H1 (cell line): Measurements from ENCODE around the gene CAPN11. TPM values are rescaled to one million over a fixed set of nuclear protein-coding genes. Genes with fewer than 3 reads are reported as not detected.

Source experiments
- CTCF ChIA-PET: fragments of 300-600 bp; sonication (Branson Sonifier 250); formaldehyde crosslinking; loops from one replicate; lab custom pipeline; 2021; ENCODE audit not compliant: partially characterized antibody; lab: Charles Lee
- POLR2A ChIA-PET: fragments of 300-600 bp; sonication (Branson Sonifier 250); formaldehyde crosslinking; loops from one replicate; lab custom pipeline; 2021; ENCODE audit warnings: inconsistent platforms; ENCODE audit not compliant: partially characterized antibody; lab: Charles Lee
- DNase-seq, 2 experiments: peaks; one replicate each; pipeline versions ENCODE4 v3.0.0 to v3.0.0-alpha.2; 2010 to 2022; ENCODE audit warnings: low spot score in 2 of 2, low read depth in 1 of 2, mixed read lengths in 1 of 2
- FAIRE-seq: peaks from 2 replicates; lab custom pipeline; 2011; peaks lifted over from hg19 to GRCh38; lab: Jason Lieb, UNC
- H2AFZ ChIP-seq: 2 replicates; pipeline ENCODE4 v1.8.1; 2012; ENCODE audit warnings: low read length, inconsistent platforms
- H2AK5ac ChIP-seq: 2 replicates; pipeline ENCODE4 v1.6.1; 2013; ENCODE audit warnings: low read depth, low read length
- H2BK120ac ChIP-seq: replicated peaks from 2 replicates; pipeline ENCODE3; 2013; ENCODE audit warnings: low read depth, low read length, inconsistent platforms
- H2BK12ac ChIP-seq: 2 replicates; pipeline ENCODE4 v1.6.1; 2013; ENCODE audit warnings: low read depth, low read length
- H2BK15ac ChIP-seq: 2 replicates; pipeline ENCODE4 v1.6.1; 2013; ENCODE audit warnings: low read length
- H2BK20ac ChIP-seq: 2 replicates; pipeline ENCODE4 v1.6.1; 2013; ENCODE audit warnings: low read length
- H2BK5ac ChIP-seq: 2 replicates; pipeline ENCODE4 v1.6.1; 2013; ENCODE audit warnings: low read depth, low read length
- H3K14ac ChIP-seq: 2 replicates; pipeline ENCODE4 v1.6.1; 2013; ENCODE audit warnings: inconsistent platforms; ENCODE audit not compliant: insufficient read length
- H3K18ac ChIP-seq: 2 replicates; pipeline ENCODE4 v1.6.1; 2013; ENCODE audit warnings: low read length; ENCODE audit errors: extremely low read depth
- H3K23ac ChIP-seq: 2 replicates; pipeline ENCODE4 v1.6.1; 2013; ENCODE audit warnings: inconsistent platforms; ENCODE audit not compliant: insufficient read length
- H3K23me2 ChIP-seq: 2 replicates; pipeline ENCODE4 v1.6.1; 2013; ENCODE audit warnings: low read depth, low read length
- H3K27ac ChIP-seq: 2 replicates; pipeline ENCODE4 v1.6.1; 2011; ENCODE audit warnings: low read depth, low read length, inconsistent platforms
- H3K27me3 ChIP-seq, 4 experiments: replicated peaks in 1 of 4; 1 replicate in 1 of 4; 2 replicates in 3 of 4; pipeline versions ENCODE4 v1.6.1 to v1.8.1; 2011 to 2013; ENCODE audit warnings: low read length in 3 of 4, mild to moderate bottlenecking in 3 of 4, inconsistent platforms in 2 of 4, mixed read lengths in 2 of 4, moderate library complexity in 1 of 4; ENCODE audit not compliant: control insufficient read depth in 3 of 4, insufficient read depth in 3 of 4; ENCODE audit errors: extremely low read depth in 1 of 4
- H3K36me3 ChIP-seq, 4 experiments: 2 replicates each; pipeline versions ENCODE4 v1.6.1 to v1.8.1; 2011 to 2013; ENCODE audit warnings: mild to moderate bottlenecking in 4 of 4, low read length in 3 of 4, moderate library complexity in 2 of 4, control low read depth in 1 of 4, inconsistent platforms in 1 of 4; ENCODE audit not compliant: insufficient read depth in 4 of 4, control insufficient read depth in 2 of 4
- H3K4ac ChIP-seq: replicated peaks from 2 replicates; pipeline ENCODE3; 2013; ENCODE audit warnings: low read length, low read depth, mixed read lengths, inconsistent platforms; ENCODE audit not compliant: insufficient read length
- H3K4me1 ChIP-seq, 4 experiments: replicated peaks in 1 of 4; 1 replicate in 1 of 4; 2 replicates in 3 of 4; pipeline versions ENCODE4 v1.6.1 to v1.8.1; 2011 to 2013; ENCODE audit warnings: low read length in 3 of 4, inconsistent platforms in 2 of 4, mixed read lengths in 1 of 4; ENCODE audit not compliant: insufficient read depth in 4 of 4, control insufficient read depth in 3 of 4
- H3K4me2 ChIP-seq, 2 experiments: 2 replicates each; pipeline versions ENCODE4 v1.6.1 to v1.8.1; 2011 to 2013; ENCODE audit warnings: low read depth in 2 of 2, low read length in 2 of 2, control low read depth in 1 of 2, inconsistent platforms in 1 of 2, mild to moderate bottlenecking in 1 of 2; ENCODE audit not compliant: insufficient read depth in 1 of 2
- H3K4me3 ChIP-seq, 4 experiments: fragments of 200-600, 300-600 bp in 1 of 4; sonication (generic), shearing (Covaris generic), sonication (Bioruptor Twin) in 1 of 4; 2 replicates each; pipeline versions ENCODE4 v1.5.1 to v1.8.1; 2011 to 2016; ENCODE audit warnings: low read length in 4 of 4, low read depth in 3 of 4, control low read depth in 2 of 4, inconsistent platforms in 2 of 4, mild to moderate bottlenecking in 2 of 4, mixed read lengths in 1 of 4, moderate library complexity in 1 of 4; ENCODE audit not compliant: insufficient read depth in 2 of 4; ENCODE audit errors: extremely low read depth in 1 of 4
- H3K56ac ChIP-seq: replicated peaks from 2 replicates; pipeline ENCODE3; 2013; ENCODE audit warnings: low read depth, mild to moderate bottlenecking, mixed read lengths, low read length, inconsistent platforms; ENCODE audit not compliant: insufficient read length
- H3K79me1 ChIP-seq: 2 replicates; pipeline ENCODE4 v1.6.1; 2013; ENCODE audit warnings: low read depth, low read length, control low read depth
- H3K79me2 ChIP-seq, 2 experiments: 2 replicates each; pipeline versions ENCODE4 v1.6.1 to v1.8.1; 2012 to 2013; ENCODE audit warnings: low read length in 2 of 2, mild to moderate bottlenecking in 2 of 2, inconsistent platforms in 1 of 2; ENCODE audit not compliant: insufficient read depth in 2 of 2, control insufficient read depth in 1 of 2
- H3K9ac ChIP-seq, 4 experiments: replicated peaks in 1 of 4; 1 replicate in 1 of 4; 2 replicates in 3 of 4; pipeline versions ENCODE4 v1.6.1 to v1.8.1; 2011 to 2013; ENCODE audit warnings: low read depth in 3 of 4, low read length in 3 of 4, control low read depth in 2 of 4, mild to moderate bottlenecking in 2 of 4, moderate library complexity in 2 of 4, inconsistent platforms in 1 of 4; ENCODE audit errors: extremely low read depth in 1 of 4
- H3K9me3 ChIP-seq, 2 experiments: 2 replicates each; pipeline versions ENCODE4 v1.6.1 to v1.8.1; 2012 to 2013; ENCODE audit warnings: mild to moderate bottlenecking in 2 of 2, moderate library complexity in 2 of 2, control low read depth in 1 of 2, inconsistent platforms in 1 of 2, low read depth in 1 of 2, low read length in 1 of 2, mixed read lengths in 1 of 2; ENCODE audit not compliant: insufficient read depth in 2 of 2
- H4K20me1 ChIP-seq, 2 experiments: replicated peaks in 1 of 2; 2 replicates each; pipeline versions ENCODE3 to v1.8.1; 2011 to 2013; ENCODE audit warnings: inconsistent platforms in 2 of 2, low read length in 2 of 2, mild to moderate bottlenecking in 1 of 2; ENCODE audit not compliant: insufficient read depth in 2 of 2, control insufficient read depth in 1 of 2
- H4K5ac ChIP-seq: 2 replicates; pipeline ENCODE4 v1.6.1; 2013; ENCODE audit warnings: low read length, low read depth, mixed read lengths, inconsistent platforms; ENCODE audit not compliant: insufficient read length
- H4K8ac ChIP-seq: 2 replicates; pipeline ENCODE4 v1.8.0; 2013; ENCODE audit warnings: mild to moderate bottlenecking, moderate library complexity, low read length, inconsistent platforms; ENCODE audit not compliant: insufficient read depth; ENCODE audit errors: extremely low read depth
- H4K91ac ChIP-seq: replicated peaks from 2 replicates; pipeline ENCODE3; 2013; ENCODE audit warnings: low read length, mixed read lengths, inconsistent platforms; ENCODE audit not compliant: insufficient read length
- FOSL1 ChIP-seq: IDR thresholded peaks from 2 replicates; pipeline ENCODE4 v1.6.1; 2011; ENCODE audit warnings: mild to moderate bottlenecking, low read depth, low read length, moderate library complexity; ENCODE audit not compliant: insufficient read depth
- KDM1A ChIP-seq: fragments of 200-600, 300-600 bp; sonication (generic); IDR thresholded peaks from 2 replicates; pipeline ENCODE4 v1.7.1; 2016; ENCODE audit warnings: mild to moderate bottlenecking, low read length, borderline replicate concordance
- YY1 ChIP-seq: IDR thresholded peaks from 2 replicates; pipeline ENCODE4 v1.6.1; 2011; ENCODE audit warnings: low read depth, mild to moderate bottlenecking, low read length
- WGBS, 2 experiments: shearing (Covaris generic) in 1 of 2; methylation state at CpG; one replicate each; pipeline versions ENCODE4 v1.1.6 to v1.1.7; 2013 to 2015; ENCODE audit warnings: low lambda C conversion rate in 2 of 2, mixed read lengths in 2 of 2, inconsistent platforms in 1 of 2, low coverage in 1 of 2, missing lambda C conversion rate in 1 of 2; ENCODE audit not compliant: insufficient replicate concordance in 2 of 2, insufficient coverage in 1 of 2, insufficient read length in 1 of 2; ENCODE audit errors: extremely low coverage in 1 of 2, missing lambda C conversion rate in 1 of 2; 5-methylcytosine and 5-hydroxymethylcytosine counted together
- polyA plus RNA-seq, 7 experiments: library from polyadenylated mRNA; depleted of rRNA in 3 of 7; stranded (reverse) in 5 of 7; unstranded in 2 of 7; fragments of >200 nt in 5 of 7; fragments of 200-250 nt in 2 of 7; gene quantifications; 1 replicate in 5 of 7; 2 replicates in 1 of 7; 4 replicates in 1 of 7; pipeline versions ENCODE4 v1.2.1 to v1.2.3, GENCODE V29; 2011 to 2013; ENCODE audit warnings: missing spikeins in 2 of 7, mixed read lengths in 2 of 7
- total RNA-seq: library from RNA; stranded (reverse); fragmentation: NEBNext Ultra II Directional; extraction: Animal tissue kit (Norgen Biotek cat#: 25700); gene quantifications from 2 replicates; pipeline ENCODE4 v1.2.1, GENCODE V29; 2021
- TF ChIP-seq, protein P1 (sequence below), 3 experiments: IDR thresholded peaks; 1 replicate in 2 of 3; 2 replicates in 1 of 3; pipeline versions ENCODE4 v1.5.1 to v1.6.1; 2011; ENCODE audit warnings: low read length in 3 of 3, mild to moderate bottlenecking in 3 of 3, inconsistent platforms in 2 of 3, low read depth in 1 of 3, moderate library complexity in 1 of 3; ENCODE audit not compliant: insufficient read depth in 1 of 3; ENCODE audit errors: control extremely low read depth in 1 of 3

The CAPN11 gene
- total and polyA plus RNA-seq, 2 of the 8 experiments (the other 6 are each of a cell fraction or from before 2014, with no cell fraction given) = 0.95 to 0.97 TPM

DNA sequence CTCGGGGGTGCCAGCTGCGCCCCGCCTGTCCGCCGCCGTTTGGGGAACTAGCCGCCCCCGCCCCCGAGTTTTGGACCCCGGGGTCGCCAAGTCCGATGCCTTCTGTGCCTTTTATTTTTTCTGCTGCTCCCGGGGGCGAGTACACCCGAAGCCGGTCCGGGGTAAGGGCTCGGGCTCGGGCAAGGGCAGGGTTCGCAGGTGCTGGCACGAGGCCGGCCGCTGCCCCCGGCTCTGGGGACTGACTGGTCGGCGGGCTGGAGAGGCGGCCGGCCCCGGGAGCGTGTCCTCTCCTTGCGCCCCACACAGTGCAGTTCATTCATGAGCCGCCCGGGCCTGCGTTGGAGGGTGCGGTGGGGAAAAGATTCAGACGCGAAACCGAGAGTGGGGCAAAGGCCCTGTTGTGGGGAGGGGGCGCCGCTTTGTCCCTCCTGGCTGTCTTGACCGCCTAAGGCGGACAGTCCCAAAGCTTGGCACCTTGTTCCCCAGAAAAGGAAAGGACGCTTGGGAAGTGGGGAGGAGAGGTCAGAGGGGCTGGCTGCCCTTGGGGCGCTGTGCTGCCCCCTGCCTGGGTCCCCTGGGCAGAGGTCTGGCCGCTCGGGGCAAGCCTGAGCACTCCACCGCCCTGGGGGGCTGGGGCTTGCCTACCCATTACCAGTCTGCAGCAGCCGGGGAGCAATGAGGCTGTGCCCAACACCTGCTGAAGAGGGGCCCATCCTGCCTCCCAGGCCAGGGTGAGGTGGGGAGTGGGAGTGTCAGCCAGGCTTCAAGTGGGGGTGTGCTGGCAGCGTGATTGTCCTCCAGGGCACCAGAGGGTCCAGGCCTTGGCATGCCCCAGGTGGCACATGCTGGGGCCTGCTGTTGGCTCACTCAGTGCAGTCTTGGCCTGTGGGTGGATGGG, 30.4 kb upstream of the CAPN11 start:
- Histone ChIP-seq H3K4me3 (peak overlapping the region; percentile 69 to 98 (median 74)), H3K4me1 (peaks cover 4 to 21% (median 14%) of the 10 kb centered on the region in 4 experiments), H3K79me2 (peaks cover 36 to 53% of the 10 kb centered on the region in 2 experiments), H3K27me3 (no peaks in the 10 kb centered on the region), H4K20me1 (peaks cover 9 to 29% of the 10 kb centered on the region in 2 experiments), H4K91ac (peak overlapping the region; percentile 45), H2AK5ac (no peak overlapping the region; the same call in 1 of the 2 replicates), H3K9me3 (no peaks in the 10 kb centered on the region), H2BK20ac (0 out of 2 replicates have a peak overlapping the region, but pooled peaks have one; percentile 27), H3K4me2 (peak overlapping the region; percentile 77 to 78), H3K18ac (no peak overlapping the region), H3K4ac (no peak overlapping the region), H2BK12ac (peak overlapping the region; percentile 30; the same call in 1 of the 2 replicates), H4K8ac (peak overlapping the region; percentile 88; the same call in 1 of the 2 replicates), H3K9ac (peak overlapping the region in 3 of 4 experiments; percentile 41 to 65 (median 42); a peak in 4 of 7 replicates), H4K5ac (no peak overlapping the region), H3K79me1 (peaks cover 17% of the 10 kb centered on the region), H3K23ac (no peak overlapping the region), H2BK15ac (no peak overlapping the region; the same call in 1 of the 2 replicates), H2AFZ (no peak overlapping the region), H3K14ac (no peak overlapping the region), H2BK5ac (no peak overlapping the region), H3K23me2 (peaks cover 12% of the 10 kb centered on the region), H3K27ac (no peak overlapping the region), H2BK120ac (no peak overlapping the region), H3K36me3 (no peaks in the 10 kb centered on the region), H3K56ac (no peak overlapping the region)
- CTCF ChIA-PET = interaction anchor here (1.0 to 11.1 kb wide), 4 partner anchors 10 to 45 kb away, joined by 3 to 128 read pairs (median 4); no protein-coding TSS in a partner anchor
- POLR2A ChIA-PET = interaction anchor here (0.7 to 1.5 kb wide), 6 partner anchors 17 to 259 kb away, joined by 3 to 4 read pairs (median 4); partner anchors contain the start of genes CDC5L and HSP90AB1
- 6% methylated on average over 45 of the region's 49 CpGs; no CpG with 5 or more reads in 1 of the 2 experiments for whole genome bisulfite sequencing, 2 experiments
- DNase-seq (peak in 1 of 2 experiments; percentile 70), FAIRE-seq (no peak)
- TF ChIP-seq KDM1A (0 out of 2 replicates have a peak, but pooled peaks have one; percentile 6), YY1 (no peak), FOSL1 (no peak)
- TF ChIP-seq, protein P1, sequence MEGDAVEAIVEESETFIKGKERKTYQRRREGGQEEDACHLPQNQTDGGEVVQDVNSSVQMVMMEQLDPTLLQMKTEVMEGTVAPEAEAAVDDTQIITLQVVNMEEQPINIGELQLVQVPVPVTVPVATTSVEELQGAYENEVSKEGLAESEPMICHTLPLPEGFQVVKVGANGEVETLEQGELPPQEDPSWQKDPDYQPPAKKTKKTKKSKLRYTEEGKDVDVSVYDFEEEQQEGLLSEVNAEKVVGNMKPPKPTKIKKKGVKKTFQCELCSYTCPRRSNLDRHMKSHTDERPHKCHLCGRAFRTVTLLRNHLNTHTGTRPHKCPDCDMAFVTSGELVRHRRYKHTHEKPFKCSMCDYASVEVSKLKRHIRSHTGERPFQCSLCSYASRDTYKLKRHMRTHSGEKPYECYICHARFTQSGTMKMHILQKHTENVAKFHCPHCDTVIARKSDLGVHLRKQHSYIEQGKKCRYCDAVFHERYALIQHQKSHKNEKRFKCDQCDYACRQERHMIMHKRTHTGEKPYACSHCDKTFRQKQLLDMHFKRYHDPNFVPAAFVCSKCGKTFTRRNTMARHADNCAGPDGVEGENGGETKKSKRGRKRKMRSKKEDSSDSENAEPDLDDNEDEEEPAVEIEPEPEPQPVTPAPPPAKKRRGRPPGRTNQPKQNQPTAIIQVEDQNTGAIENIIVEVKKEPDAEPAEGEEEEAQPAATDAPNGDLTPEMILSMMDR (IDR thresholded peaks at IDR 0.05; ENCODE audit: control extremely low read depth in 1 of 3, insufficient read depth in 1 of 3, low read depth in 1 of 3, low read length in 3 of 3) = no peak
